Measurements from ENCODE around the gene JADE2.

The JADE2 gene

GRCh38 chr5:134568337-134568700 lies 42.8 kb downstream of the JADE2 start:
- FAIRE-seq (no peak), DNase-seq (ENCODE audit: low spot score) (no peak)

- DNase-seq (ENCODE audit: low spot score) (peak; percentile 89), FAIRE-seq (peak; percentile 92)
Measured at GRCh38 chr5:134568761-134569695, 43.6 kb downstream of the JADE2 start.

DNA sequence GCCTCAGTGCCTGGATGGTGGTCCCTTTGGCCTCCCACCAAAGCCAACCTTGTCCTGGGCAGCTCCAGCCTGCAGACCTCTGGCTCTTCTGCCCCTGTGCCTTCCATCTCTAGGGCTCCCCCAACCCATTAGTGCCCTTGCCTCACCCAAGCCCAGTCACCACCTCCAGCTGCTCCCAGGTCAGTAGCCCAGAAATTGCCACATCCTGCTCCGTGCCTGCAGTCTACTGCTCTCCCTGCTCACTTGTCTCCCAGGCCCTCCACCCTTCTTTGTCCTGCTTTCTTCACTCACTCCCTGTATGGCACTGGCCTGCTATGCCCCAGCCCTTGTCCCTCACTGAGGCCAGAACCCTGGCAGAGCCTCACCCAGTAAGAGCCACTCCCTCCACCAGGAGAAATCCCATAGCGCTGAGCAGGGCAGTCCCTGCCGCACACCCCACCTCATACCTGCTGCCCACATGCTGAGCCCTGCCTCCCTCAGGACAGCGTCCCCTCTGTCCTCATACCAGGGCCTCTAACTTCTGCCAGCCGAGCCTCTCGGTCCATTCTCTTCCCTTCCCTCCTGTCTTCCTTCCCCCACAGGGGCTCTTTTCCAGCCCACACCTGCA lies 44.4 kb downstream of the JADE2 start:
- FAIRE-seq (no peak), DNase-seq (ENCODE audit: low spot score) (no peak)

- no peak for FAIRE-seq
Measured at GRCh38 chr5:134570365-134570758, 44.9 kb downstream of the JADE2 start.

GRCh38 chr5:134570886-134571285 lies 45.4 kb downstream of the JADE2 start:
- no peak for FAIRE-seq
- DNase-seq (ENCODE audit: low spot score): no peak

More at GRCh38 chr5:134570365-134570758, 44.9 kb downstream of the JADE2 start:
- no peak for DNase-seq (ENCODE audit: low spot score)

GRCh38 chr5:134571693-134572405 lies 46.4 kb downstream of the JADE2 start:
- FAIRE-seq: no peak
- DNase-seq (ENCODE audit: low spot score): no peak

GRCh38 chr5:134572811-134573210 lies 47.3 kb downstream of the JADE2 start:
- no peak for DNase-seq (ENCODE audit: low spot score)

DNA sequence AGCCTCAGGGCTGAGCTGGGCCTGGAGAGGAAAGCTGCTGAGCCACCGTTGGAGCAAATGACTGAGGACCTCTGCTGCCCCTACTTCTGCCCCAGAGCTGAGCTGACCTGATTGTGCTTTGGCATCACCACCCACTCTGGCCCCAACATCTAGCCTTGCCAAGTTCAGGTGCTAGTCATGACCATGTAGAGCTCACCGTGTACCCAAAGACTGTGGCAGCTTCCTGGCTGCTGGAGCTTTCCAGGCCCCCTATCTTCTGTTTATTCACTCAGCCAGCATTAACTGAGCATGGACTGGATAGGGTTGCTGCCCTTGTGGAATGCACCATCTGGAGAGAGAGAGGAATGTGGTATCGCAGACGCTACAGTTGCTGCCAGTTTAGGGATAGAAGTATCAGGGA lies 49.1 kb downstream of the JADE2 start:
- DNase-seq (ENCODE audit: low spot score) (no peak), FAIRE-seq (no peak)

More at GRCh38 chr5:134572811-134573210, 47.3 kb downstream of the JADE2 start:
- FAIRE-seq: no peak

DNA sequence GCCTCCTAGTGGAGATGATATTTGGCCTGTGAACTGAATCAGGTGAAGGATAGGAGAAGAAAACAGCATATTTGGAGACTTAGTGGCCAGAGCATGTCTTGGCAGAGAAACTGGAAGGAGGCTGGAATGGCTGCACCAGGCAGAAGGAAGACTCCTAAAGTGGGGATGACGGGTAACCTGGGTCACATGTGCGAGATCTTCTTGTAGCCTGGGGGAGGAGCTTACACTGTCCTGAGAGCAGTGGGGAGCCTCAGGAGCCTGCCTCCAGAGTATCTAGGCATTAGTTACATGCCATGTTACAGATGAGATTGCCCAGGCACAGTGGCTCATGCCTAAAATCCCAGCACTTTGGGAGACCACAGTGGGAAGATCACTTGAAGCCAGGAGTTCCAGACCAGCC lies 49.8 kb downstream of the JADE2 start:
- no peak for DNase-seq (ENCODE audit: low spot score)
- FAIRE-seq: no peak

GRCh38 chr5:134576386-134577021 lies 51.0 kb downstream of the JADE2 start:
- peak; percentile 37 for DNase-seq (ENCODE audit: low spot score)
- no peak for FAIRE-seq

DNA sequence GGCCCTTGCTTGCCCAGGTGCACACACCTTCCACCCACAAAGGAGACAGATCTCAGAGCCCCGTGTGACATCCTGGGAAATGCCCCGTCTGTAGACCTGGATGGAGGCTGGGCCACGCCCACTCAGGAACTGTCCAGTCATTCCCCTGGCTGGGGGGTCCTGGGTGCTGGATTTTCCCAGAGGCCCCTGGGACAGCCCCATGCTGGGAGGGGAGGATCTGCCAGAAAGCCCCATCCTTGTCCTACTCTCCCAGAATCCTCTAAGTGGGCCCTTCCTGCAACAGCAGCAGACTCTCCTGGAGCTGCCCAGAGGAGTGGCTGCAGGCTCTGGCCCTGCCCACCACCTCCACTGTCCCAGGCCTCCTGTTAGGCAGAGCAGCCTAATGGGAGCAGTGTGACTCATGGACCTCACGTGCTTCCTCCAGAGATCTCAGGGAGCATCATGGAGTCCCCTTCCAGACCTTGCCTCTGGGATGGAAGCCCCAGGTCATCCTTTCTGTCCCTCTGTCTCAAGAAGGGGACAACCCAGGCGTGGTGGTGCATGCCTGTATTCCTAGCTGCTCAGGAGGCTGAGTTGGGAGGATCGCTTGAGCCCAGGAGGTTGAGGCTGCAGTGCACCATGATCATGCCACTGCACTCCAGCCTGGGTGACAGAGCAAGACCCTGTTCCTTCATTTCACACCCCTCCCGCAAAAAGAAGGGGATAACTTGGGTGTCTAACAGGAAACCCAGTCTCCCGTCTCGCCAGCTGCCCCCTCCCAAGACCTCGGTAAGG lies 51.7 kb downstream of the JADE2 start:
- DNase-seq (ENCODE audit: low spot score) (peak; percentile 77), FAIRE-seq (peak; percentile 37)

GRCh38 chr5:134577796-134578577 lies 52.5 kb downstream of the JADE2 start:
- FAIRE-seq (no peak), DNase-seq (ENCODE audit: low spot score) (peak; percentile 63)

- no peak for DNase-seq (ENCODE audit: low spot score)
- no peak for FAIRE-seq
Measured at GRCh38 chr5:134578578-134579283, 53.3 kb downstream of the JADE2 start.

DNA sequence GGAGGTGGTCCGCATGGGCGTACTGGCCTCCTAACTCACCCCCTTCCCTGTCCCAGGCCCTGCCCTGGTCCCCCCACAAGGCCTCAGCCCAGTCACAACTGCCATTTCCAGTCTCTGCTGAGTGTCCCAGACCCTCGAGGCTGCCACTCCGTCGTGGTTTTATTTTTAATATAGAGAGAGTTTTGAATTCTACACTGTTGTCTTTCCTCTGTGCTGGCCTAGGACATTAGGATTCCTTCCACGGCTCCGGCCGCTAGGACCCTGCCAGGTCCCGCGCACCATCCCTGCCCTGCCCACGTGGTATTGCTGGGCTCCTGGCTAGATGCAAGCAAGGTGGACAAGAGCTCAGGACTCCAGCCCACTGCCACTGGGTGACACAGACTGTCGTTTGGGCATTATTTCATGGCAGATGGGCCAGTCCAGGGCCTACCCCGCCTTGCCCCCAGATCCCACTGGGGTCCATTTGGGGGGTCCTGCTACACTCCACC lies 53.9 kb downstream of the JADE2 start:
- DNase-seq (ENCODE audit: low spot score) (no peak), FAIRE-seq (no peak)

- FAIRE-seq (no peak), DNase-seq (ENCODE audit: low spot score) (no peak)
Measured at GRCh38 chr5:134580001-134580460, 54.6 kb downstream of the JADE2 start.

DNA sequence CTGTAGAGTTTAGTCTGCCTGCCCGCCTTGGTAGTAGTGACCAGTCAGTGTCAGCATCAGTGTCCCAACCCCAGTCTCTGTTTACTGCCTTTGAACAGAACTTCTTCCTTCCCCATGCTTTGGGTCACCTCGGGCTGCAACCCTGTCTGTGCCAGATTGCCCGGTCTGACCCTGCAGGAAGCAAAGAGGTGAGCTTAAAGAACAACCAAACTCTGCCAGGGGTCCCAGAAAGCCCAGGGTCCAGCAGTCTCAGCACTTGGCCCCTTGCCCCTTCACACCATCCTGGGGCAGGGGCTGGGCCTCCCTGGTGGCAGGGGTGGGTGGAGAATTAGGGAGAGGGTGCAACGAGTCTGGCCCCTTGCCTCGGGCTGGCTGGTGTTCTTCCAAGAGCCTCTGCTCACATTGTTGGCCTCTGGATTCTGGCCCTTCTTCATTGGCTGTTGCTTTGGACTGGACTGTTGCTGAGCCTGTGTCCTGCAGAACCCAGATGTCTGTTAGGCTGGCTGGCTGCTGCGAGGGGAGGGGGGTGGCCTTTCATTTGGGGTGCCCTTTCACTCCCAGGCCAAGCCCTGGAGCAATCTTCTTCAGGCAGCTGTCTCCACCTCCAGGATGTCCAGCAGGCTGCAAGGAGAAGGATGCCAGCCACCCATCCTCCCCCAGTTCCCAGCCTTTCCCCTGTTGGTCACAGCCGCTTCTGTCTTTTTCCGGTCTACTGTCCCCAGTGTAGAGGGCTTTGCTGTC lies 55.9 kb downstream of the JADE2 start:
- FAIRE-seq: no peak
- DNase-seq (ENCODE audit: low spot score): no peak

GRCh38 chr5:134582281-134582680 lies 56.8 kb downstream of the JADE2 start:
- no peak for FAIRE-seq
- DNase-seq (ENCODE audit: low spot score): no peak

DNA sequence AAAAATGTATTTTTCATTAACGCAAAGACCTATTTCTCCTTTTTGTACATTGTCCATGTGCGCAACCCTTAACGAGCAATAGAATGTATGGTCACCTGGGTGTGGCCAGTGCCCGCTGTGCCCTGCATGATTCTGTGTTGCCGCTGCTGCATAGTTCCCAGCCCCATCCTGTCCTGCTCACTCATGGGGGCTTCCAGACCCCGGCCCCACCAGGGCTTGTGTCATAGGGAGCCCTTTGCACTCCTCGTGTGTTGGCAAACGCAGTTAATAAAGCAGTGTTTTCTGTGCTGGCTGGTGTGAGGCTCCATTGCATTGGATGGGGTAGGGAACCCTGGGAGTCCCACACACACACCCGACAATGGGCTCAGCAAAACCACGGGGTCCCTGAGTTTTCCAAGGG lies 57.5 kb downstream of the JADE2 start:
- DNase-seq (ENCODE audit: low spot score) (no peak), FAIRE-seq (no peak)

Measured in RCC 7860 (cell line).